Mesodermal cell (in vitro differentiated cells): ENCODE results near the gene MTA1.

ENCODE experiments used
- H3K27ac ChIP-seq: 2 replicates; pipeline ENCODE4 v1.7.0; 2013; ENCODE audit warnings: mild to moderate bottlenecking, low read depth, low read length, moderate library complexity; ENCODE audit not compliant: severe bottlenecking
- H3K36me3 ChIP-seq: 2 replicates; pipeline ENCODE4 v1.7.1; 2013; ENCODE audit warnings: mild to moderate bottlenecking, low read length, moderate library complexity; ENCODE audit not compliant: control insufficient read depth, insufficient read depth
- H3K4me1 ChIP-seq: one replicate; pipeline ENCODE4 v1.7.1; 2013; ENCODE audit warnings: mild to moderate bottlenecking, low read length; ENCODE audit not compliant: insufficient read depth, control insufficient read depth, poor library complexity, severe bottlenecking
- H3K4me3 ChIP-seq: 2 replicates; pipeline ENCODE4 v1.7.0; 2013; ENCODE audit warnings: low read length, control low read depth, mild to moderate bottlenecking; ENCODE audit not compliant: insufficient read depth, poor library complexity, severe bottlenecking; ENCODE audit errors: extremely low read depth
- H3K9me3 ChIP-seq: 2 replicates; pipeline ENCODE4 v1.7.1; 2013; ENCODE audit warnings: mild to moderate bottlenecking, low read length, moderate library complexity; ENCODE audit not compliant: control insufficient read depth
- WGBS, 2 experiments: methylation state at CpG; one replicate each; pipeline ENCODE4 v1.1.5; 2013; ENCODE audit warnings: missing lambda C conversion rate in 2 of 2; ENCODE audit not compliant: insufficient coverage in 2 of 2; 5-methylcytosine and 5-hydroxymethylcytosine counted together

The MTA1 gene

DNA sequence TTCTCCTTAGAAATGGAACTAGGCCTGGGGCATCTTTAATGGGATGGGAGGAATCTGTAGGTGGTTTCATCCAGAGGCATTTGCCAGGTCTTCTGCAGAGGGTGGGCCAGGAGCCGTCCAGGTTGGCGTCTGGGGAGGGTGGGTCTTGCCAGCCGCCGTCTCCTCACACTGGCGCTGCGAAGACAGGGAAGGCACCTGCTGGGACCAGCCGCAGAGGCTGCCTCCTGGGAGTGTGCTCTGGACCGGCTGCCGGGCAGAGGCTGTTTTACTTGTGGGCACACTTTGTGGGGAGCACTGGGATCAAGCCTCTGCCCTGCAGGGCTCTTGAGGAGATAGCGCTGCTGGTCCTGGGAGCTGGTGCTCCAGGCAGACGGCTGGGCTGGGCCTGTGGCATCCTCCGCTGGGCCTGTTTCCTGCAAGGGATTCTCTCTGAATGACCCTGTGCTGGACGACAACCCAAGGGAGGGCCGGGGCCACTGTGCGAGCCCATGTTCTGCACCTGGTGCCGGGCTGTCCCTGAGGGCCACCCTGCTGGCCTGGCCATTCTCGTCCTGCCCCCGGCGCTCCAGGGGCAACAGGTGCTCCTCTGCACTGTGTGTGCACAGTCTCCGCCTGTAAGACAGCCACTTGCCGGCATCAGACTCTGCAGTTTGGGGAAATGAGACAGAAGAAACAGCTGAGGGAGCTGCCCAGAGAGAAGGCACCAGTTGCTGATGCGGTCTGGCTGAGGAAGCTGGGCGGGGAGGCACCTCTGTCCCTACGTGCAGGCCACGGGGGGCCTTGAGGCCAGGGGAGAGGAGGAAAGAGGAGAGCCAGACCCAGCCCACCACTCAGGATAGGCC is 31.3 kb upstream of the MTA1 start:
- no peaks in the 10 kb centered on the region for H3K4me1 ChIP-seq
- no peaks in the 10 kb centered on the region for H3K9me3 ChIP-seq
- WGBS, 2 experiments, result 93 to 95% methylated on average over 22 to 25 of the region's 25 CpGs
- H3K4me3 ChIP-seq, result no peak overlapping the region
- H3K27ac ChIP-seq, result no peak overlapping the region
- peaks cover 21% of the 10 kb centered on the region for H3K36me3 ChIP-seq

DNA sequence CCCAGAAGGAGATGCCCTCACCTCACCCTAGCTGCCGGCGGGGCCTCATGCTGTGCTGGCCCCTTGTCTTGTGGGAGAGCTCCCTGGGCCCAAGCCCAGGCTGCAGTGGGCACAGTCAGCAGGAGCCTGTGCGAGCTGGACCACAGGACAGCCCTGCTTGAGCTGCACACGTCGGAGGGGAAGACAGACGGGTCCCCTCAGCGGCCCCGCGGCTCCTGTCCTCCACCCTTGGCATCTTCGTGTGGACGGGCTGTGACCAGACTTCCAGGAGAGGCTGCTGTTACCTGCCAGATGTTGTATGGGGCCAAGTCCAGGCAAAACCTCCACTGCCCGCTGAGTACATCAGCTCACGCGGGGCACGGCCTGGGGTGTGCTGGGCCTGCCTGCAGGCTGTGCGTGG is 30.7 kb upstream of the MTA1 start:
- Histone ChIP-seq H3K9me3 (no peaks in the 10 kb centered on the region), H3K27ac (no peak overlapping the region), H3K36me3 (peaks cover 15% of the 10 kb centered on the region), H3K4me1 (no peaks in the 10 kb centered on the region), H3K4me3 (no peak overlapping the region)
- 97% methylated on average over 15 to 16 of the region's 16 CpGs for WGBS, 2 experiments

DNA sequence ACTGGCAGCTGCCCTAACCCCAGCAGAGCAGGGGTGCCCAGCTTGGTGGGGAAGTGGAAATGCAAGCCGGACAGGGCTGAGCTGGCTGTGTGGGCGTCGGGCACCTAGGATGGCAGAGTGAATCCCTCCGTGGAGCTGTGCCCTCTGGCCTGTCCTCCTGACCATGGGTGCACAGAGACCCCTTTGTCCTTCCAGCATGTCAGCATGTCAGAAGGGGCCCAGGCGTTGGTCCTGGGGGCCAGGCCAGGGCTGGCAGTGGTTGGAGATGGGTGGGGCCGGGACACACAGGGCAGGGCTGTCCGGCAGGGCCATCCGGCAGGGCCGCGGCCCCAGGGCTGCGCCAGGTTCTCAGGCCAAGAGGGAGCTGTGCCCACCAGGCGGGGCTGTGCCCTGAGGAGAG is 30.1 kb upstream of the MTA1 start:
- 94% methylated on average over 9 to 12 of the region's 12 CpGs for WGBS, 2 experiments
- H3K9me3 ChIP-seq, result no peaks in the 10 kb centered on the region
- peaks cover 10% of the 10 kb centered on the region for H3K36me3 ChIP-seq
- no peaks in the 10 kb centered on the region for H3K4me1 ChIP-seq
- H3K4me3 ChIP-seq, result no peak overlapping the region
- no peak overlapping the region for H3K27ac ChIP-seq

DNA sequence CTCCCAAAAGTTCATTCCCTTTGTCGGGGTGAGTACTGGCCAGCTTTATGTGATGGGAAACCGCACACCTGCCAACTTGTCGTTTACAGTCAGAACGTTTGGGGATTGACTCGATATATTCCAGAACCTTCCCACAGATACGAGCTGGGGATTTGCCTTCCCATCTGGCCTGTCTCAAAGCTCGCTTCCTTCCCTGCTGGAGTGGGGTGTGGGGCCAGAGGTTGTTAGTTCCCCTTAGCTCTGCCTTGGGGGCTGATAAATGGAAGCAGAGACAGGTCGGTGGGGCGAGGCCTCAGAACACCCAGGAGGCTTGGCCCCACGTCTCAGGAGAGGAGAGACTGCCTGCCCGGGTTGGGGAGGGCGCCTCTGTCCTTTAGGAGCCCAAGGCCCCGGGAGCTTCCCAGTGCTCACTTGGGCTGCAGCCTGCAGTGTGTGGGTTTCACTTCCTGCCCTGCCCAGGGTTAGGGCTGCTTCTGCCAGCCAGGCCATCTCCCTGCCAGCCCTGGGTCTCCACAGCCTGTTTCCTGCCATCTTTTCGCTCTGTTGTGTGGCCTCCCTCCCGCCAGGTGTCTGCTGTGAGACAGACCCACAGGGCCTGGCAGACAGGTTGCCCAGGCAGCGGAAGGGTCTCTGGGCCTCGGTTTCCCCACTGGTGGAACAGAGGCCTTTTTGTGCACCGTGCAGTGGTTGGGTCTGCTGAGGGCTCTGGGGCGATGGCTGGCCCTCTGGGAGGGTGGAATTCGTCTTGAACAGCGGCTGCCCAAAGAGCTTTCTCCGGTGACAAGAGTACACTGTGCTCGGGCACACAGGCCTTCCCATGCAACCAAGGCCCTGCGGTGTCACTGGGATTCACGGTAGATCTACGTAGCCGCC is 29.4 kb upstream of the MTA1 start:
- no peaks in the 10 kb centered on the region for H3K4me1 ChIP-seq
- no peak overlapping the region for H3K27ac ChIP-seq
- 93 to 94% methylated on average over 21 to 26 of the region's 27 CpGs for WGBS, 2 experiments
- H3K36me3 ChIP-seq, result peaks cover 4% of the 10 kb centered on the region
- H3K9me3 ChIP-seq, result no peaks in the 10 kb centered on the region
- H3K4me3 ChIP-seq, result no peak overlapping the region

DNA sequence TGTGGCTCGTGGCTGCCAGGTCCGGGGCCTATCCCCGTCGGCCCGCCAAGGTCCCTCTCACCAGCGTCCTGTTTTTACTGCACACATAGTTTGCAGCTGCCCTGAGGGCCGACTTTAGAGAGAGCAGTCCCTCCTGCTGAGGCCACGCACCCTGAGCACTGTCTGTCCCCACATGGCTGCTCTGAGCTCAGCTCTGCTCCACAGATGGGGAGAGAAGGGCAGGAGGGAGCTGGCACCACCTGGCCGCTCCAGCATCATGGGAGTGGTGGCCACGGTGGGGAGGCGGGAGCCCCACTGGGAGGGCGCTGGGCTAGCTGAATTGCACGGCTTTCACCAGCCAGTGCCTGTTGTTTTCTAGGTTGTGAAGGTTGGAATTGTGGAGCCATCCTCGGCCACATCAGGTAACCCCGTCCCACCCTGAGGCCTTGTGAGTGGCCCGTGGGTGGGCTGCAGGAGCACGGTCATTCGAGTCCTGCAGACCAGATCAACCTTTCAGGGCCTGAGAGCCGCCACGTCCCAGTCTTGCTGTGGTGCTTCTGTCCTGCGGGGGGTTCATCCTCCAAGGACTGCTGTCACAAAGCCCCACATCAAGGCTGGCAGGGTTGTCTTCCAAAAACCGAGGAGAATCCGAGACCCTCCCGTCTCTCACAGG is 28.7 kb upstream of the MTA1 start:
- H3K27ac ChIP-seq, result no peak overlapping the region
- H3K36me3 ChIP-seq, result no peaks in the 10 kb centered on the region
- 88 to 95% methylated on average over 22 to 23 of the region's 24 CpGs for WGBS, 2 experiments
- no peak overlapping the region for H3K4me3 ChIP-seq
- no peaks in the 10 kb centered on the region for H3K9me3 ChIP-seq
- no peaks in the 10 kb centered on the region for H3K4me1 ChIP-seq

DNA sequence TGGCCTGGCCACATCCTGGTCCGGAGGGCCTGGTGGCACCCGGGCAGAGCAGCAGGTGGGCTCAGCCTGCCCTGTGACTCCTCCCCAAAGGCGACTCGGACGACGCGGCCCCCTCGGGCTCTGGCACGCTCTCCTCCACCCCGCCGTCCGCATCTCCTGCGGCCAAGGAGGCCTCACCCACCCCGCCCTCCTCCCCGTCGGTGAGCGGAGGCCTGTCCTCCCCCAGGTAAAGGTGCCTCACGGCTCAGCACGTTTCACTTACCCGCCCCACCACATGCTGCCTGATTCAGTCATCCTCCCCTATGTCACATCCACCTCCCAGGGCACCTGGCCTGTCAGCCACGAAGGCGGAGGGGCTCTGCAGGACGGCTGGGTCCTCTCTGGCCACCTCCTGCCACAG is 28.1 kb upstream of the MTA1 start:
- no peak overlapping the region for H3K4me3 ChIP-seq
- H3K9me3 ChIP-seq, result no peaks in the 10 kb centered on the region
- no peaks in the 10 kb centered on the region for H3K4me1 ChIP-seq
- 89 to 94% methylated on average over 16 to 23 of the region's 23 CpGs for WGBS, 2 experiments
- H3K36me3 ChIP-seq, result no peaks in the 10 kb centered on the region
- H3K27ac ChIP-seq, result no peak overlapping the region

DNA sequence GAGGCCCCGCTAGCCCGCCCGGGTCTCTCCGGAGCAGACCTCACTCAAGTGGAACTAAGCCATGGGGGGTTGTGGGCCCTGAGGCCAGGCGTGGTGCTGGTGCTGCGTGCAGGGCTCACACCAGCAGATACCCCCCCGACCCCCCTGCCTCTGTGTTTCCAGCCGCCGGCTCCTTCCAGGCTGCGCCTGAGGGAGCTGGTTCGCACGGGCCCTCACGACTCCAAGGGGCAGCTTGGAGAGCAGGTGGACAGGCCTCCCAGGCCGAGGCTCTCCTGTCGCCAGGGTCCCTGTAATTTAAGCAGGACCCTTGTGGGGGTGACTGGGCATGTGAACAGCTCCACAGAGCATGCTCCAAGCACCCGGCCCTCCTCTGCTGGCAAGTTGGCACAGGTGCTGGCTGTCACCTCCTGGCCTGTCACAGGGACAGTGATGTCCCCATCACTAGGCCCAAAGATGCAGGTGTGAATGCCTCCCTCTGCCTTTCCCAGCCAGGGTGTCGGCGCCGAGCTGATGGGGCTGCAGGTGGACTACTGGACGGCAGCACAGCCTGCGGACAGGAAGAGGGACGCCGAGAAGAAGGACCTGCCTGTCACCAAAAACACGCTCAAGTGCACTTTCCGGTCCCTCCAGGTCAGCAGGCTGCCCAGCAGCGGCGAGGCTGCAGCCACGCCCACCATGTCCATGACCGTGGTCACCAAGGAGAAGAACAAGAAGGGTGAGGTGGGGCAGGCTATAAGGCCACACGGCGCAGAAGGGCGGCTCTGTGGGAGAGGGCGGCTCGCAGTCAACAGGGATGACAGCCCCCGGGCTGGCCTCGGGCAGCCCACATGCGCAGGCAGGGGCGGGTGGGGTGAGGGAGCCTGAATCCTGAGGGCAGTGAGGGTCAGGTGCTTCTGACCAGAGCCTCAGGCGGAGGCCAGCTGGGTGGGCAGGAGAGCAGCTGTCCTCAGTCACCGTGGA is 27.2 kb upstream of the MTA1 start:
- Histone ChIP-seq H3K36me3 (no peaks in the 10 kb centered on the region), H3K4me1 (no peaks in the 10 kb centered on the region), H3K9me3 (no peaks in the 10 kb centered on the region), H3K27ac (no peak overlapping the region), H3K4me3 (no peak overlapping the region)
- WGBS, 2 experiments, result 92 to 95% methylated on average over 36 to 40 of the region's 40 CpGs

DNA sequence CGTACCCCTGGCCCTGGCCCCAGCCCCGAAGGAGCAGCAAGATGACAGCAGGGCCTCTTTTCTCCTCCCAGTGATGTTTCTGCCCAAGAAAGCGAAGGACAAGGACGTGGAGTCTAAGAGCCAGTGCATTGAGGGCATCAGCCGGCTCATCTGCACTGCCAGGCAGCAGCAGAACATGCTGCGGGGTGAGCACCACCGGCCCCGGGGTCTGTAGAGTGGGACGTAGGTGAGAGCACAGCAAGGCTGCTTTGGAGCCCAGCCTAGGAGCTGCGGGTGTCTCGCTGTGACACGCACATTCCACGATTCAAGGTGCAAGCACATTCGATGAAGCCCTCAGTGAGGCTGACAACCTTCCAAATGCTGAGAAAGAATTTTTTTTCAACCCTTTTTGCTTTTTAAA is 26.5 kb upstream of the MTA1 start:
- Histone ChIP-seq H3K27ac (no peak overlapping the region), H3K36me3 (no peaks in the 10 kb centered on the region), H3K4me1 (no peaks in the 10 kb centered on the region), H3K9me3 (no peaks in the 10 kb centered on the region), H3K4me3 (no peak overlapping the region)
- 90 to 95% methylated on average over 14 of the region's 14 CpGs for whole genome bisulfite sequencing, 2 experiments

DNA sequence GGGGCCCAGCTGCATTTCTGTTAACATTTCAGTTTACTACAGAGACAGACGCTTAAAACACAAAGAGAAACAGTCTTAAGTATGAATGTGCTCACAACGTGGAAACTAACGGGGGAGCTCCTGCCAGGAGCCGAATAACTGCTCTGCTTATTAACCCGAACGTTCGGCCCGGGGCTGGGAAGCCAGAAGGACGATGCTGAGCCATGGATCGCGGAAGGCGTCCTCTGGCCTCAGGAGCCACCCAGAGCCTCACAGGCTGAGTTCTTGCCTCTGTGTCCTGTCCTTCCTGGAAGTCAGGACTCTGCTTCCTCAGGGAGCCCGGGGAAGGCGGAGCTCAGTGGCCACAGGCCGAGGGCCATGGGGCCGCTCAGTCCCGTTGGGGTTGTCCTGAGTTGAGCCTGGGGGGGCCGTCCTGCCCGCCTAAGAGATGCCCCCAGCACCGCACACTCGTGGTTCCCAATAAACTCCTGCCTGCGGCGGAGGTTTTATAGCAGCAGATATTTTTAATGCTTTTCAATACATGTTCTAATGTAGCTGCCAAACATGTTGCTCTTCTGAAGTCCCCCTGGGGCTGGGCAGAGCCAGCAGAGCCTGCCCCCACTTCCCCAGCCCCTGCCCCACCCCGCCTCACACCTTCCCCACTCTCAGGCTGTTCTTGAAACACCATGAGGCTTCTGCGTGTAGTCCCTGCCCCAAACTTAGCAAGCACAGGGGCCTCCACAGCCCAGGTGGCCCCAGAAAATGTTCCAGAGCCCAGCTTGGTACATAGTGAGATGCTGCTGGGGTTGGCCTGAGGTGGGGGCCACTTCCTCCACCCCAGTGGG is 24.7 kb upstream of the MTA1 start:
- 91 to 94% methylated on average over 22 to 23 of the region's 25 CpGs for WGBS, 2 experiments
- peaks cover 10% of the 10 kb centered on the region for H3K36me3 ChIP-seq
- H3K4me3 ChIP-seq, result no peak overlapping the region
- H3K9me3 ChIP-seq, result peaks cover 13% of the 10 kb centered on the region
- H3K4me1 ChIP-seq, result peaks cover 3% of the 10 kb centered on the region
- no peak overlapping the region for H3K27ac ChIP-seq
